Renal pelvis (tissue), 4 donors: ENCODE results near the gene PLA2G5. TPM values are rescaled to one million over a fixed set of nuclear protein-coding genes. Genes with fewer than 3 reads are reported as not detected.

ENCODE experiments used
- DNase-seq: peaks from one replicate; pipeline ENCODE4 v3.0.0-alpha.2; 2013
- polyA plus RNA-seq, 3 donors: library from polyadenylated mRNA; unstranded; fragments of 120-200 nt; gene quantifications; one replicate each; pipeline ENCODE4 v1.2.1, GENCODE V29; 2013; ENCODE audit not compliant: insufficient read length in 3 of 3

The PLA2G5 gene
- polyA plus RNA-seq, 3 donors, result not detected

DNA sequence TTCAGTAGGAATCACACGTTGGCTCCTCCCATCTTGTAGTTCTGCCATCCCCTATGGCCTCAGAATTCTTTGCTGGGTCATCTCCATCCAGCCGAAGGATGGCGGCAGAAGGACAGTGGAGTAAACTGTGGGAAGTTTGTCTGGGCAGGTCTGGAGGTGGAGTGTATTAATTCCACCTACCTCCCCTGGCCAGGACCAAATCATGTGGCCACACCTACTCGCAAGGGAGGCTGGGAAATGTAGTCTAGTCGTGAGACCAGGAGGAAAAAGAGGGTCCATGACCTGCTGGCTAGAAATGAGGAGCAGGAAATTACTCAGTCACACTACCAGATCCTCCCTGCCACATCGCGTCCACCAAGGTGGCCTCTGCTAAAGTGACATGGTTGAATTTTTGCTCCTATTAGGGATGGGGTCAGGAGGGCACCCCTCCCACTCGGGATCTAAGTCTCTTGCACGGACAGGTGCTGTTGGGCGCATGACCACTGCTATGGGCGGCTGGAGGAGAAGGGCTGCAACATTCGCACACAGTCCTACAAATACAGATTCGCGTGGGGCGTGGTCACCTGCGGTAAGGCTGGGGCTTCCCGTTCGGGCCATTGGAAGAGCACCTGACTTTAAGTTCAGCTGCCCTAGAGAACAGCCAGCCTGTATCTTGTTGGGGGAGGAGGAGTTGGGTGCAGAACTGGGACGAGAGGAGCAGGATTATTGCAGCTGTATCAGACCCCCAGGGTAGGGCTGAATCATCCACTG lies 19.5 kb downstream of the PLA2G5 start:
- DNase-seq, result no peak

DNA sequence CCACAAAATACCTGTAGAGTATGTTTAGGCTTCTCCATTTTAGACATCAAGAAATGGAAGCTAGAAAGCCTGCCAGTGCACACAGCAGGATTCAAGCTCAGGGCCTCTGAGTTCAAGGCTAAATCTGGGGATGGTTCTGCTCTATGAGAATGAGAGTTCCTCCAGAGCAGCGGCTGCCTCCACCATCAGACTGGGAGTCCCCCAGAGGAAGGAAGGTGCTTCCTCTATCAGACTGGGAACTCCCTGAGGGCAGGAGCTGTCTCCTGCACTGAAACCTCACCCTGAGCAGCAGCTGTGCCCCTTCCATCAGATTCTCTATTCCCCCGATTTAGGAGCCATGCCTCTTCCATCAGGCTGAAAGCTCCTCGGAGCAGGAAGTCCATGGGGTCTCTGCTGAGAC lies 20.1 kb downstream of the PLA2G5 start:
- DNase-seq, result no peak

DNA sequence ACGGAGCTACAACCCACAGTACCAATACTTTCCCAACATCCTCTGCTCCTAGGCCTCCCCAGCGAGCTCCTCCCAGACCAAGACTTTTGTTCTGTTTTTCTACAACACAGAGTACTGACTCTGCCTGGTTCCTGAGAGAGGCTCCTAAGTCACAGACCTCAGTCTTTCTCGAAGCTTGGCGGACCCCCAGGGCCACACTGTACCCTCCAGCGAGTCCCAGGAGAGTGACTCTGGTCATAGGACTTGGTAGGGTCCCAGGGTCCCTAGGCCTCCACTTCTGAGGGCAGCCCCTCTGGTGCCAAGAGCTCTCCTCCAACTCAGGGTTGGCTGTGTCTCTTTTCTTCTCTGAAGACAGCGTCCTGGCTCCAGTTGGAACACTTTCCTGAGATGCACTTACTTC lies 20.6 kb downstream of the PLA2G5 start:
- no peak for DNase-seq

DNA sequence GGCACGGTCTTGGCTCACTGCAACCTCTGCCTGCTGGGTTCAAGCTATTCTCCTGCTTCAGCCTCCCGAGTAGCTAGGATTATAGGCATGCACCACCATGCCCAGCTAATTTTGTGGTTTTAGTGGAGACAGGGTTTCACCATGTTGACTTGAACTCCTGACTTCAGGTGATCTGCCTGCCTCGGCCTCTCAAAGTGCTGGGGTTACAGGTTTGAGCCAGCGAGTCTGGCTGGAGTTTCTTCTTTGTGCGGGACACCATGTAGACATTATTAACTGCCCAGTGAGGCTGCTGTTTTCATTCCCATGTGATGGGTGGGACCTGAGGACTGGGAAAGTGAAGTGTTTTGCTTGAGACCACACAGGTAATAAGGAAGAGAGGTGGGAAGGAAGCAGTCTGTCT lies 23.3 kb downstream of the PLA2G5 start:
- no peak for DNase-seq

DNA sequence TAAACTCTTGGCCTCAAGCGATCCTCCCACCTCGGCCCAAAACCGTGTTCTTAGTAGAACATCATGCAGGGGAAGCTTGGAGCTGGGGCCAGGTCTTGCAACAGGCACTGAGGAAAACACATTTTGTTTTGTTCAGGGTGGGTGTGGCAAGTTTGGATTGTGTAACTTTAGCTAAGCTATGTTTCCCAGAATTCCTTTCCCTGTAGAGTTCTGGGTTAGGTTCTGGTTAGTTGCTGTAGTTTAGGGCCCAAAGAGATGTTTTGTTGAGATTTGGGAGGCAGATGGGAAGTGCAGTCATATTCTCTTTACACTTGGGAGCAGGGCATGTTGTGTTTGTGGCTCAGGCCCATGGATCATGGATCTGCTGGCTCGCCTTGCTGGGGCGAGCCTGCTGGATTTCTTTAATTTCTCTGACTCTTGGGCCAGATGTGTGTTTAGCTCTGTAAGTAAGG lies 24.0 kb downstream of the PLA2G5 start:
- DNase-seq, result no peak

DNA sequence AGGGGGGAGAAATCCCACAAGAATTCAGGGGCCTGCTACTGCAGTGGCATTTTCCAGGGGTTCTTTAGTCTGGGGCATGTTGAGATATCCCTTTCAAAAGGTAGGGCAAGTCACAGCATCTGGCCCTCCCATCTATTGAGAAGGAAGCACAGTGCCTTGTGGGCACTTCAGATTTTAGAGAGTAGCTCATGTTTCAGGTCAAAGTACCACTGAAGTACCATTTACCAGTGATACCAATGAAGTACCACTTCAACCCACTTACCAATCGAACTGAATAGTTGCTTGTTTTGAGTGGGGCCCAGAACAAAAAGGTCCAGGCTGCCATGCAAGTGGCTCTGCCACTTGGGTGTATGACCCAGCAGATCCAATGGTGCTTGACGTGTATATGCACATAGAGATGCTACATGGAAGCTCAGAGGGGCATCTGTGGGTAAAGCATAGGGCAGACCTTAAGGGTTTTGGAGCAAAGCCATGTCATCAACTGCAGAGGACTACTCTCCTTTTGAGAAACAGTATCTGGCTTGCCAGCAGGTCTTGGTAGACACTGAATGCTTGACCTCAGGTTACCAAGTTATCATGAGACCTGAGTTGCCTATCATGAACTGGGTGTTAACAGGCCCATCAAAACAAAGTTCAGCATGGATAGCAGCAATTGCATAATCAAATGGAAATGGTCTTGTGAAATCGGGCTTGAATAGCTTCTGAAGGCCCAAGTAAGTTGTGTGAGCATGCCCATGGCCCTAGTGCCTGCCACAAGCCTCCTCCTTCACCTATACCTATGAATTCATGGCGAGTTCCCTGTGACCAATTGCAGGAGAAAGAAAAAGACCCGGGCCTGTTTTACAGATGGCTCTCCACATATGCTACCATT lies 25.8 kb downstream of the PLA2G5 start:
- DNase-seq, result no peak

DNA sequence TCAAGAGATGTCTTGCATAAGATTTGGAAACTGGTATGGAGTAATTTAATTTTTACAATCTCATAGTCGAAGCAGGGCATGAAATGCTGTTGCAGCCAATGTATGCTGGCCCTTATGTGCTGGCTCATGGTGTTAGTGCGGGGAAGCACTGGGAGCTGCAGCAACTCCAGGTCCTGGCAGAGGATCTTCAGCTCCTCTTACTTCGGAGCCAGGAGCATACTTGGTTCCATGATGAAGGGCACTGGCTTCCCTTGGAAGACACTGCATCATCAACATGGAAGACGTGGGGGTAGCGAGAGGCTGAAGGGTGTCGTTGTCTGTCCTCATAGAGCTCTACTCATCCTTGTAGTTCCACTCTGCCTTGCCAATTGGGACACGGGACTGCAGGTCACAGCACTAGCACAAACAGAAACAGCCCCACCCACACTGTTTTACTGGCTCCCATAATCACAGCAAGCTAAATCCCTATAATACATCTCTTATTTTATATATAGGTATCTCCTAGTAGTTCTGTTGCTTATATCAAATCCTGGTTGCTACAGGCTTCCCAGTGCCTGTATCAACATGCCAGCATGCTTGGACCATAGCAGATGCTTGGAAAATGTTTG lies 26.9 kb downstream of the PLA2G5 start:
- DNase-seq, result no peak

DNA sequence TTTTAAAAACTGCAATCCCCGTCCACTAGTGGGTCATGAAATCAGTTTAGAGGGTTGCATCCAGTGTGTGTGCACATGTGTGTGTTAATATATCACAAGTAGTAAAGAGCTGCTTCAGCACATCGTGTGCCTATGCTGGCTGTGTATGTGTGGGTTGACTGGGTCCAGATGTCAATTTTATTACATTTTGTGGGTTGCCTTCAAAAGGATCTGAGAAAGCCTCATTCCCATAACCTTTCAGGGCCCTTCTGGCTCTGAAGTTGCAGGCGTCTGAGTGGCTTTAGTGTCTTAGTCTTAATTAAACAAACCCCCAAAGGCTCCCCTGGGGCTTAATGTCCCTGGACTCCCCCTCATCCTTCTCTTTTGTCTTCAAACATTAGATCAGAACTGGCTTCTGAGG lies 29.5 kb downstream of the PLA2G5 start:
- no peak for DNase-seq

DNA sequence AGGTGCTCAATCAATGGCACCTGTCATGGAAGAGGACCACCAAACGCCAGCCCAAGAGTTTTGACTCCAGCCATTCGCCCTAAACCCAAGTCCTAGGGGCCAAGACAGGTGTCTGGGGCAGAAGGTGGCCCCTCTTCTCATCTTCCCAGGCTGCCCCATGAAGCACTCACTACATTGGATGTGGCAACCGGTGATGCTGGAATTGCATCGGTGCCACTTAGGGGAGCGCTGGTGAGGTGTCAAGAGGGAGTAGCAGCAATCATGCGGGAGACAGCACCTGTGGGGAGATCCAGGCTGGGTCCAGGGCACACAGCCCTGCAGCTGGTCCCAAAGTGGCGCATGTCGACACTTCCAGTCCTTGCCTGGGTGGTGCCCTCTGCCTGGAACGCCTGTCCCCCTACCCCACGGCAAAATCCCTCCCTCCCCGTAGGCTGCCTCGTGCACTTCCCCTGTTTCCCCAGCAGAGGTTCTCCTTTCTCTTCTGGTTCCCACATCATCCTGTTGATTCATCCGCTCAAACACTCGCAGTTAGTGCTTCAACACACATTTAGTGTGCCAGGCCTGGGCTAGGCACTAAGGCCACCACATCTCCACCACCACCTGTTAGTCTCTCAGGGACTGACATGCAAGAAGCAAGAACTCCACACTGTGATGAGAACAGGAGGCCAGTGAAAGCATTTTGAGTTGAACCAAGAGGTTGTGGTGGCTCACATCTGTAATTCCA lies 30.8 kb downstream of the PLA2G5 start:
- DNase-seq, result no peak

DNA sequence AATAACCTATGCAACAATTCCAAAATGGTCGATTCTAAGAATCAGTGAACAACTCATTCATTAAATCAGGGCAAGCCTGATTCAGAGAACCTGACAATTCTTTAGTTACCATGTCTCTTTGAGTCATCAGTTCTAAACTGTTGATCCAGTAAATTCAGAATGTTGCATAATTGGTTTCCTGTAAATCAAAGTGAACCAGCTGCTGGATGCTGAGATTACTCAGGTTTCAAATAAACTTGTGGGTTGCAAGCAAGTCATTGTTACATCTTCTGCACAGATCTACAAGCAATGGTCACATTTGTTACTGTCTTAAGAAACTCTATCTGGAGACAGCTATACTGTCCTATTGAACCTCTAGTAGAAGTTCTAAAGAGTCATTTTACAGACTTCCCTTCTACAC lies 32.9 kb downstream of the PLA2G5 start:
- DNase-seq, result no peak

DNA sequence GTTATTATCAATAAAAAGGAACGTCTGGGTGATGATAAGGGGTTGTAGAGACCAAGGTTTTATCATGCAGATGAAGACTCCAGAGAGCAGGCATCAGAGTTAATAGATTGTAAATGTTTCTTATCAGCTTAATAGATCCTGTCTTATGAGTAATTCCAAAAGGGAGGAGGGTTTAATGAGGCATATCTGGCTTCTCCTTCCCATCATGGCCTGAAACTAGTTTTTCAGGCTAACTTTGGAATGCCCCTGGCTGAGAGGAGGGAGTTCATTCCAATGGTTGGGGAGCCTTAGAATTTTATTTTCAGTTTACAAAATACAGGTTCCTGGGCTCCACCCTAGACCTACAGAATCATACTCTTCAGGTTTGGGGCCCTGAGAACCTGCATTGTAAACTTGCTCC lies 35.9 kb downstream of the PLA2G5 start:
- DNase-seq, result no peak

DNA sequence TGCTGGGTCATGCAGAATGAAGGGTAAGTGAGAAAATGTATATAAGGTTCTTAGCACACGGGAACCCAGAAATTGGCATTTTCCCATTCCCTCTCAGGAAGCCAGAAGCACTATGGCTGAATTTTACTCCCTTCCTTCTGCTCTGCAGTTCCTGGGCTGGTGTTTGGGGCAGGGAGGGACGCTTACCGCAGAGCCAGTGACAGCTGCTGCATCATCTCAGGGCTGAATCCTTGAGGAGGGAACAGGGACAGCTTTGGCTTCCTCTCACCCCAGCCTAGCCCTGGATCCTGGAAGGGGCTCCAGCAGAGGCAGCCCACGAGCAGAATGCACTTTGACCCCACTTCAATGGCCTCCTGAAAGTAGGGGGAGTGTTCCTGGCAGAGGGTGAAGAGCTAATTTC lies 37.4 kb downstream of the PLA2G5 start:
- DNase-seq, result no peak

DNA sequence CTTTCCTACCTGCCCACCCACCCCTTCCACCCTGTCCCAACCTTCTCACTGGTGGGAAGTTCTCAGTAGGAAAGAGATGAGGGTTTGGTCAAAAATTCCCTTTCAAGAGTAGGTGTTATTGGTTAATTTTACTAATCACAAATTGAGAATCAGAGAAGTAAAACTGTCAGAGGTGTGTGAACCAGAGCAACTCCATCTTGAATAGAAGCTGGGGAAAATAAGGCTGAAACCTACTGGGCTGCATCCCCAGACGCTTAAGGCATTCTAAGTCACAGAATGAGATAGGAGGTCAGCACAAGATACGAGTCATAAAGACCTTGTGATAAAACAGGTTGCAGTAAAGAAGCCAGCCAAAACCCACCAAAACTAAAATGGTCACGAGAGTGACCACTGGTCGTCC lies 37.8 kb downstream of the PLA2G5 start:
- no peak for DNase-seq

DNA sequence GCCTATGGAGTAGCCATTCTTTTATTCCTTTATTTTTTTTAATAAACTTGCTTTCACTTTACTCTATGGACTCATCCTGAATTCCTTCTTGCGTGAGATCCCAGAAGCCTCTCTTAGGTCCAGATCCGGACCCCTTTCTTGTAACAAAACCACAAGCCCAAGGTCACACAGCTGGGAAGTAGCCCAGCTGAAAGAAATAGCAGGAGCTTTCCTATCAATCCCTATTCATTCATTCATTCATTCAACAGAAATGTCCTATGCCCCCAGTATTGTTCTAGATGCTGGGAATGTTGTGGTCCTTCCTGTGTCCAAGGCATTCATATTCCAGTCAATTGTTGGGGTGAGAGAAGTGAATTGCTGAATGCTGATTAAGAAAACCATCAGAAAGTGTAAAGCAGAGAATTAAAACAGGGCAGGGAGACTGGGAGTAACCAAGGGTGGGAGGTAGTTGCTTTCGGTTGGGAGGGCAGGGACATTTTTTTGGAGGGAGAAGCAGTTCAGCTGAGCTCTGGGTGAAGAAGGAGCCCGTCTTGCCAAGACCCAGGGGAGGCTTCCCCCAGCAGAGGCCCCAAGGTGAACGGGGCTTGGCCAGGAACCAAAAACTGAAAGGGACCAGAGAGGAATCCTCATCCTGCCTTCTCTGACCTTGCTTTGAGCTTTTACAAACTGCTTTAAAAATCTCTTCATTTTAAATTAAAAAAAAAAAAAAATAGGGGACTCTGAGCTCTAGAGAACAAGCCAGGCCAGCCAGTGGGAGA lies 38.6 kb downstream of the PLA2G5 start:
- no peak for DNase-seq

DNA sequence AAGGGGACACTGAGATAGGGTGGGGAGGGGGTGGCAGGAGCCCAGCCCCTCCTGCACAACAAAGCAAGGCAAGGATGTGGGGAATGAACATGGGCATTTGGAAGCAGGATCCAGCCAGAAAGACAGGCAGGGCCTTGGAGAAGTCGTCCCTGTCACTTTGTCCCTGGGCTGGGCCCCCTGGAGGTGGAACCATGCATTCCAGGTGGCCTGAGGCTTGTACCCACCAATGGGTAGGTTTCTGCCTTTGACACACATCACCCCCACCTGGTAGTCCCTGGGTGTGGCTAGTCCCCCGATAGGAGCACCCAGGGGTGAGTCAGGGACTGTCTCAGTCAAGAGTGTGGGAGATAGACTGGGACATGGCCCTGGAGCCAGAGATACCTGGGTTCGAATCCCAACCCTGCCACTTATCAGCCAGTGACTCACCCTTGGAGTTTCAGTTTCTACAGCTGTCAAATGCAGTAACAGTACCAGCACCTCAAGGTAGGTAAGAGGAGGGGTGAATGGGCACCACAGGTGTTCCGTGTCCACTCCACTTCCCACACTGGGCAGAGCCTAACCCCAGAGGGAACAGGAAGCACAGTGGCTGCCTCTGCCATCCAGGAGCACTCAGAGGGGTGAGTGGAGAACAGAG lies 39.3 kb downstream of the PLA2G5 start:
- DNase-seq, result no peak

DNA sequence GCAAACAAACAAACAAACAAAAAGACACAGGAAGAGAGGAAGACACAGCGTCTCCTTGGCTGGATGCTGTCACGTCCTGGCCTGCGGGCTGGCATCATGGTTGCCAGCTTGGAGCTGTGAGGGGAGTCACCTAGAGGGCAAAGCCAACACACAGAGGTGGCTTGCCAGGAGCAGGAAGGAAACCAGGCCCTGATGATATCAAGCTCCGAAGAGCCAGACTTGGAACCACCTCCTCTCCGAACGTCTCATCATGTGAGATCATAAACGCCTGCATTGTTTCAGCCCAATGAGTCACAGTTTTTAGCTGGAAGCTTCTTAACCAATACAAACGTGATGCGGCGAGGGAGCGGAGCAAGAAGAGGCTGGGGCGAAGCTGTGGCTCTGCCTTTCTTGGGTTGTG lies 40.7 kb downstream of the PLA2G5 start:
- no peak for DNase-seq

DNA sequence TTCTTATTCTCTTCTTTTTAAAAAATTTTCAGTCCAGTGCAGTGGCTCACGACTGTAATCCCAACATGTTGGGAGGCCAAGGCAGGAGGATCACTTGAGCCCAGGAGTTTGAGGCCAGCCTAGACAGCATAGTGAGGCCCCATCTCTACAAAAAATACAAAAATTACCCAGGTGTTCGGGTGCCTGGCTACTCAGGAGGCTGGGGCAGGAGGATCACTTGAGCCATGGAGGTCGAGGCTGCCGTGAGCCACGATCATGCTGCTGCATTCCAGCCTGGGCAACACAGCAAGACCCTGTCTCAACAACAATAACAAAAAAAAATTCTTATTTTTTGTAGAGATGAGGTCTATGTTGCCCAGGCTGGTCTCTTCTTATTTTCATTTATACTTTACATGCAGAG lies 41.5 kb downstream of the PLA2G5 start:
- DNase-seq, result no peak

DNA sequence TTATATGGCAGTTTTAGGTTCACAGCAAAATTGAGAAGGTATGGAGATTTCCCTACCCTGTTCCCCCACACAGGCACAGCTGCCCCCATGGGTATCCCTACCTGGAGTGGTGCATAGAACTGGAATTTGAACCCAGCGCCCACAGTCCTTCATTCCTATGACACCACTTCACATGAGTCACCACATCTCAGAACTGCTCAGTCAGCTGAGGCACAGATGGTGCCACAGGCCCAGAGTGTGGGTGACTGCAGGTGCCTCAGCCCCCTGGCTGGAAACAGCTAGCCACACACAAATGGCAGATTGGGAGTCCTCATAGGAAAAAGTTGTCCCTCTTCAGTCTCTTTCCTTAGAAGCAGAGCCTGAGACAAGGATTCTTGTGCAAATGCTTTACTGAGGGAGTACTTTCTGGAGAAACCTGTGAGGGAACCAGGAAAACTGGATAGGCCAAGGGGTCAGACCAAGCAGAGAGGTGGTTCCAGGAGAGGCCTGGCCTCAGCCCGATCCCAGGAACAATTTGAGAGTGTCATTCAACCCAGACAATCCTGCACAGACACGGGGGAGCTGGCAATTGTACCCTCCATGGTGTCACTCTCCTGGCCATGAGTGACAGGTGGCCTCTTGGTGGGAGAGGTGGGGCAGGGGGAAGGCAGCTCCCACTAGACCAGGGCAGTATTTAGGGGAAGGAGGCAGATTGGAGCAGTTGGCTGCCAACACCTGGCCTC lies 42.4 kb downstream of the PLA2G5 start:
- DNase-seq, result no peak

DNA sequence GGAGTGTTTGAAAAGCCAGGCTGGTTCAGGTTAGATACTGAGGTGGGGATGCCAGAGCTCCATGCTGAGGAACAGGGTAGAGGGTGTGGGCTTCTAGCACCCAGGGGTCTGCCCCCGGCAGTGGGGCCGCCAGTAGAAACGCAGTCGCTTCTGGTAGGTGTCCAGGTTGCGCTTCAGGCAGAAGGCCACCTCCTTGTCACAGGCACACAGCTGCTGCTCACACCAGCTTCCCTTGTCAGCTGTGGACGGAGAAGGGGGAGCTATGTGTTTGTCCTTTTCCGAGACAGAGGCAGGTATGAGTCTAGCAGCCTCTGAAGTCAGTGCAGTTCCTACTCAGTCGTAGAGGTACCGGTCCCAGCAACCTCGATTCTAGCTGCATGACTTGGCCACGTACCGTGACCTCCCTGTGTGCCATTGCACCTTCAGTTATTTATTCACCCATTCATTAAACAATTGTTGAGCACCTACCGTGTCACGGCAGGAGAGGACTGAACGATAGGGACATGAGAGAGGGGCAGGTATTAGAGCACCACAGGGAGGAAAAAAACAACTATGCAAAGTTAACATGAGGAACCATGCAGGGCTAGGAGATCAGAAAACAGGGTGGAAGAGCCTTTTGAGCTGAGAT lies 44.1 kb downstream of the PLA2G5 start:
- no peak for DNase-seq

DNA sequence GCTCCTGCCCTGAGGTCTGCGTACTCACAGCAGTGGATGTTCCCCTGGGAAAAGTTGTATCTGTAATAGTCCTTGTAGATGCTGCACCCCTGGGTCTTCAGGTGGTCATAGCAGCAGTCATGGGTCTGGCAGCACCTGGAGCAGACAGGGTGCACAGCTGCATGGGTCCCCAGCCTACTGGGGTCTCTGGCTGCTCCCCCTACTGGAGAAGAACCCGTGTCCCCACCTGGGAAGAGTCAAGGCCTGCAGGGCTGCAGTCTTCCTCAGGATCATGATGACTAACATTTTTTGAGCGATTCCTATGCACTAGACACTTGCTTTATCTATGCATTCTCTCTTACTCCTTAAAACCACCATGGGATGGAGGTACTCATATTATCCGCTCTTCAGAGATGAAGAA lies 45.5 kb downstream of the PLA2G5 start:
- no peak for DNase-seq
